HUES48 (cell line): ENCODE data around the gene ZNF316.
"Not testable (repeated sequence)": the region's sequence is repeated elsewhere in the genome, so short reads cannot be mapped to it uniquely, and the experiment has no call there.

Experiments used
- H3K27ac ChIP-seq: one replicate; pipeline ENCODE4 v1.7.0; 2013; ENCODE audit warnings: low read depth, low read length, inconsistent platforms
- H3K27me3 ChIP-seq: 2 replicates; pipeline ENCODE4 v1.6.1; 2013; ENCODE audit warnings: mild to moderate bottlenecking, low read length; ENCODE audit not compliant: control insufficient read depth, insufficient read depth
- H3K36me3 ChIP-seq: 2 replicates; pipeline ENCODE4 v1.6.1; 2013; ENCODE audit warnings: low read length; ENCODE audit not compliant: control insufficient read depth, insufficient read depth
- H3K4me1 ChIP-seq: 2 replicates; pipeline ENCODE4 v1.6.1; 2013; ENCODE audit warnings: mild to moderate bottlenecking, low read length; ENCODE audit not compliant: control insufficient read depth, insufficient read depth
- H3K4me3 ChIP-seq: 2 replicates; pipeline ENCODE4 v1.5.1; 2013; ENCODE audit warnings: mild to moderate bottlenecking, low read depth, low read length
- H3K9ac ChIP-seq: 2 replicates; pipeline ENCODE4 v1.6.1; 2013; ENCODE audit warnings: mild to moderate bottlenecking, low read depth, low read length, moderate library complexity
- H3K9me3 ChIP-seq: 2 replicates; pipeline ENCODE4 v1.6.1; 2013; ENCODE audit warnings: low read length; ENCODE audit not compliant: control insufficient read depth, insufficient read depth

ZNF316 gene

GRCh38 chr7:6654842-6655610, 17.9 kb downstream of the ZNF316 start:
- no peaks in the 10 kb centered on the region for H3K9me3 ChIP-seq
- H3K36me3 ChIP-seq = peaks cover 12% of the 10 kb centered on the region
- H3K4me3 ChIP-seq = no peak overlapping the region
- no peaks in the 10 kb centered on the region; the same call in 1 of the 2 replicates for H3K4me1 ChIP-seq
- no peaks in the 10 kb centered on the region; the same call in 1 of the 2 replicates for H3K27me3 ChIP-seq
- H3K27ac ChIP-seq = no peak overlapping the region
- H3K9ac ChIP-seq = no peak overlapping the region

GRCh38 chr7:6655636-6656385, 18.7 kb downstream of the ZNF316 start:
- Histone ChIP-seq H3K27me3 (no peaks in the 10 kb centered on the region; the same call in 1 of the 2 replicates), H3K36me3 (peaks cover 12% of the 10 kb centered on the region), H3K9ac (no peak overlapping the region), H3K4me1 (no peaks in the 10 kb centered on the region; the same call in 1 of the 2 replicates), H3K9me3 (no peaks in the 10 kb centered on the region), H3K27ac (no peak overlapping the region), H3K4me3 (no peak overlapping the region)

- Histone ChIP-seq H3K9ac (no peak overlapping the region), H3K9me3 (no peaks in the 10 kb centered on the region), H3K4me3 (no peak overlapping the region), H3K27ac (no peak overlapping the region), H3K27me3 (no peaks in the 10 kb centered on the region; the same call in 1 of the 2 replicates), H3K4me1 (no peaks in the 10 kb centered on the region; the same call in 1 of the 2 replicates), H3K36me3 (peaks cover 12% of the 10 kb centered on the region)
Observed at GRCh38 chr7:6656413-6656812, 19.3 kb downstream of the ZNF316 start.

- Histone ChIP-seq H3K9me3 (no peaks in the 10 kb centered on the region), H3K9ac (no peak overlapping the region), H3K27me3 (no peaks in the 10 kb centered on the region; the same call in 1 of the 2 replicates), H3K4me1 (no peaks in the 10 kb centered on the region; the same call in 1 of the 2 replicates), H3K4me3 (no peak overlapping the region), H3K27ac (no peak overlapping the region), H3K36me3 (no peaks in the 10 kb centered on the region)
Observed at GRCh38 chr7:6658618-6659345, 21.7 kb downstream of the ZNF316 start.

- Histone ChIP-seq H3K9me3 (peaks cover 59% of the 10 kb centered on the region), H3K36me3 (peaks cover 27% of the 10 kb centered on the region)
- not testable (repeated sequence) for H3K4me1 ChIP-seq, H3K4me3 ChIP-seq, H3K9ac ChIP-seq, H3K27me3 ChIP-seq, H3K27ac ChIP-seq
Observed at GRCh38 chr7:6670851-6671250, 33.7 kb downstream of the ZNF316 start.

GRCh38 chr7:6675807-6676405, 38.8 kb downstream of the ZNF316 start:
- Histone ChIP-seq H3K4me3 (no peak overlapping the region), H3K36me3 (peaks cover 17% of the 10 kb centered on the region), H3K27me3 (no peaks in the 10 kb centered on the region), H3K27ac (no peak overlapping the region), H3K4me1 (no peaks in the 10 kb centered on the region), H3K9ac (no peak overlapping the region), H3K9me3 (peaks cover 77% of the 10 kb centered on the region)

- no peak overlapping the region for H3K27ac ChIP-seq
- H3K4me3 ChIP-seq = no peak overlapping the region
- H3K9me3 ChIP-seq = peaks cover 86% of the 10 kb centered on the region
- no peaks in the 10 kb centered on the region; the same call in 1 of the 2 replicates for H3K36me3 ChIP-seq
- H3K27me3 ChIP-seq = no peaks in the 10 kb centered on the region
- no peaks in the 10 kb centered on the region for H3K4me1 ChIP-seq
- no peak overlapping the region for H3K9ac ChIP-seq
Observed at GRCh38 chr7:6680146-6680545, 43.0 kb downstream of the ZNF316 start.

GRCh38 chr7:6691103-6691502, 54.0 kb downstream of the ZNF316 start:
- H3K27ac ChIP-seq = no peak overlapping the region

GRCh38 chr7:6691609-6692106, 54.5 kb downstream of the ZNF316 start:
- Histone ChIP-seq H3K27me3 (no peaks in the 10 kb centered on the region), H3K9ac (no peak overlapping the region), H3K4me1 (no peaks in the 10 kb centered on the region), H3K27ac (no peak overlapping the region), H3K36me3 (peaks cover 99% of the 10 kb centered on the region), H3K4me3 (no peak overlapping the region; the same call in 1 of the 2 replicates), H3K9me3 (peaks cover 100% of the 10 kb centered on the region)

More at GRCh38 chr7:6691103-6691502, 54.0 kb downstream of the ZNF316 start:
- peaks cover 98% of the 10 kb centered on the region for H3K9me3 ChIP-seq
- H3K4me1 ChIP-seq = no peaks in the 10 kb centered on the region
- H3K36me3 ChIP-seq = peaks cover 97% of the 10 kb centered on the region
- H3K4me3 ChIP-seq = peak overlapping the region; percentile 43
- no peak overlapping the region for H3K9ac ChIP-seq
- no peaks in the 10 kb centered on the region for H3K27me3 ChIP-seq

GRCh38 chr7:6700793-6701192, 63.7 kb downstream of the ZNF316 start:
- H3K9me3 ChIP-seq = peaks cover 58% of the 10 kb centered on the region

More at GRCh38 chr7:6700793-6701192, 63.7 kb downstream of the ZNF316 start:
- Histone ChIP-seq H3K36me3 (peaks cover 80% of the 10 kb centered on the region), H3K27me3 (no peaks in the 10 kb centered on the region), H3K27ac (no peak overlapping the region), H3K4me3 (no peak overlapping the region), H3K4me1 (no peaks in the 10 kb centered on the region), H3K9ac (no peak overlapping the region)
